Right lobe of liver (tissue), 5 donors: ENCODE data around the gene MTMR2. TPM values are rescaled to one million over a fixed set of nuclear protein-coding genes. Genes with fewer than 3 reads are reported as not detected.

Source experiments
- small RNA-seq, 2 experiments: library from RNA; depleted of rRNA; stranded (forward); fragments of <200 nt; gene quantifications; one replicate each; pipeline ENCODE3, GENCODE V24; 2016
- total RNA-seq, 6 experiments: library from RNA; depleted of rRNA in 2 of 6; stranded (reverse); fragments of >200 nt in 2 of 6; fragmentation: NEBNext Ultra II Directional in 3 of 6; extraction: Animal tissue kit (Norgen Biotek cat#: 25700) in 3 of 6; gene quantifications; one replicate each; pipeline versions ENCODE4 v1.1.0 to v1.2.4, GENCODE V29; 2016 to 2023
- donor health status: DM: no; HTN: no; CAD: no.
- donor health status: DM: no; HTN: no; CAD: no.
- donor health status: DM: no; HTN: yes; CAD: no.
- donor health status: DM: no; HTN: yes; CAD: no.

The MTMR2 gene
- total RNA-seq, 6 experiments from 2014 or later, result 1.7 to 8.7 (median 3.9) TPM

Small RNAs within 50 kb of the gene (small RNA-seq; reads per million reads assigned to genes)
- 0.13 to 0.19 reads per million in 2 experiments for gene RNA5SP345

Other genes with a start within 250 kb of the MTMR2 start
- gene FAM76B, start 134.3 kb downstream of the MTMR2 start, total RNA-seq, result 10 to 100 TPM; 12.9 to 28.1 (median 16.6) TPM
- 10 to 100 TPM; 25.5 to 46.2 (median 36.1) TPM for gene CEP57, start 133.6 kb downstream of the MTMR2 start, total RNA-seq